ENCODE measurements around the gene SCO2.

Gene SCO2

GRCh38 chr22:50490531-50491308, 34.7 kb downstream of the SCO2 start:
- DNase-seq: no peak

- DNase-seq: no peak
Measured at GRCh38 chr22:50489363-50490243, 35.8 kb downstream of the SCO2 start.

GRCh38 chr22:50488886-50489285, 36.5 kb downstream of the SCO2 start:
- no peak for DNase-seq

- DNase-seq: no peak
Measured at GRCh38 chr22:50488006-50488677, 37.3 kb downstream of the SCO2 start.

GRCh38 chr22:50487290-50488005, 38.0 kb downstream of the SCO2 start:
- no peak for DNase-seq

- DNase-seq: no peak
Measured at GRCh38 chr22:50486561-50487289, 38.7 kb downstream of the SCO2 start, which contains the start of gene MIOX. Gene MIOX, plus strand, starts transcription at chr22:50486859. Its CDS starts 39 bp downstream, at chr22:50486898.

- DNase-seq: no peak
Measured at GRCh38 chr22:50485221-50486131, 39.9 kb downstream of the SCO2 start.

GRCh38 chr22:50483977-50484853, 41.2 kb downstream of the SCO2 start:
- no peak for DNase-seq

GRCh38 chr22:50483556-50483955, 41.8 kb downstream of the SCO2 start:
- no peak for DNase-seq

GRCh38 chr22:50483106-50483505, 42.3 kb downstream of the SCO2 start:
- DNase-seq: no peak

GRCh38 chr22:50482107-50483074, 43.0 kb downstream of the SCO2 start:
- DNase-seq: no peak

- DNase-seq: no peak
Measured at GRCh38 chr22:50481440-50482106, 43.8 kb downstream of the SCO2 start, which contains the start of gene ADM2. Gene ADM2, plus strand, starts transcription at chr22:50481543. Its CDS starts 305 bp downstream, at chr22:50481848.

GRCh38 chr22:50481045-50481439, 44.4 kb downstream of the SCO2 start:
- DNase-seq: no peak

GRCh38 chr22:50479721-50480120, 45.7 kb downstream of the SCO2 start:
- no peak for DNase-seq

GRCh38 chr22:50477923-50478322, 47.5 kb downstream of the SCO2 start:
- no peak for DNase-seq

GRCh38 chr22:50476868-50477267, 48.5 kb downstream of the SCO2 start:
- DNase-seq: no peak

GRCh38 chr22:50475652-50476002, 49.8 kb downstream of the SCO2 start:
- DNase-seq: no peak

Measured in SW 1271 (cell line).